ENCODE results near the gene UGT8.

DNA sequence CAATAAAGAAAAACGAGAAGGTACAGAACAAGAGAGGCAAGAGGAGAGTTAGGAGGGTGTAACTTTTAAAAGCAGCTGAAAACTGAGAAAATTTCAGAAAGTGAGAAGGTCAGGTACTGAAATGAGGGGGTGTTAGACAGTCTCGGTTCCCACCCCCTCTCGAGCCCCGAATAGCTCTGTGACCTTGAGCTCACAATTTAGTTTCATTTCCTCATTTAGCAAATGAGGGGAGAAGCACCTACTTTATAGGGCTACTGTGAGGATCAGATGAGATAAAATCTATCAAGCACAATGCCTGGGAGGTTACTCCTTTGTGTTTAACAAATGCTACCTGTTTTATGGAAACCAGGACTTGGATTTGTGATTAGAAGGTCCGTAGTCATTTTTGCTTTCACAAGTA lies 4.9 kb downstream of the UGT8 start:
- TF ChIP-seq, protein P1, sequence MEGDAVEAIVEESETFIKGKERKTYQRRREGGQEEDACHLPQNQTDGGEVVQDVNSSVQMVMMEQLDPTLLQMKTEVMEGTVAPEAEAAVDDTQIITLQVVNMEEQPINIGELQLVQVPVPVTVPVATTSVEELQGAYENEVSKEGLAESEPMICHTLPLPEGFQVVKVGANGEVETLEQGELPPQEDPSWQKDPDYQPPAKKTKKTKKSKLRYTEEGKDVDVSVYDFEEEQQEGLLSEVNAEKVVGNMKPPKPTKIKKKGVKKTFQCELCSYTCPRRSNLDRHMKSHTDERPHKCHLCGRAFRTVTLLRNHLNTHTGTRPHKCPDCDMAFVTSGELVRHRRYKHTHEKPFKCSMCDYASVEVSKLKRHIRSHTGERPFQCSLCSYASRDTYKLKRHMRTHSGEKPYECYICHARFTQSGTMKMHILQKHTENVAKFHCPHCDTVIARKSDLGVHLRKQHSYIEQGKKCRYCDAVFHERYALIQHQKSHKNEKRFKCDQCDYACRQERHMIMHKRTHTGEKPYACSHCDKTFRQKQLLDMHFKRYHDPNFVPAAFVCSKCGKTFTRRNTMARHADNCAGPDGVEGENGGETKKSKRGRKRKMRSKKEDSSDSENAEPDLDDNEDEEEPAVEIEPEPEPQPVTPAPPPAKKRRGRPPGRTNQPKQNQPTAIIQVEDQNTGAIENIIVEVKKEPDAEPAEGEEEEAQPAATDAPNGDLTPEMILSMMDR (conservative IDR thresholded peaks at IDR 0.05), result no peak
- TF ChIP-seq ZFX (IDR thresholded peaks at IDR 0.05), result no peak
